ENCODE results near the gene ZDHHC11. TPM values are rescaled to one million over a fixed set of nuclear protein-coding genes. Genes with fewer than 3 reads are reported as not detected.
A peak's percentile ranks its signal among the peaks of the same experiment; 100 is the strongest.
"Not testable (repeated sequence)": the region's sequence is repeated elsewhere in the genome, so short reads cannot be mapped to it uniquely, and the experiment has no call there.

Gene ZDHHC11
- total and polyA plus RNA-seq, 5 experiments from 2014 or later = 9.8 to 16.4 TPM; not detected in 3

- ATAC-seq = no peak
- POLR2A ChIA-PET = no interaction called here
- peaks cover 1 to 19% (median 5%) of the 10 kb centered on the region in 5 donors for H3K27me3 Mint-ChIP-seq
- no peaks in the 10 kb centered on the region for H3K36me3 Mint-ChIP-seq
- no peaks in the 10 kb centered on the region for H3K9me3 Mint-ChIP-seq
- H3K4me1 Mint-ChIP-seq = peaks cover 9 to 18% (median 10%) of the 10 kb centered on the region in 4 donors
- no peak for DNase-seq
- peak overlapping the region in 1 of 10 donors; percentile 15 for H3K27ac Mint-ChIP-seq
- no peak overlapping the region for H3K4me3 Mint-ChIP-seq
Observed at GRCh38 chr5:761854-762710, 88.7 kb downstream of the ZDHHC11 start.

DNA sequence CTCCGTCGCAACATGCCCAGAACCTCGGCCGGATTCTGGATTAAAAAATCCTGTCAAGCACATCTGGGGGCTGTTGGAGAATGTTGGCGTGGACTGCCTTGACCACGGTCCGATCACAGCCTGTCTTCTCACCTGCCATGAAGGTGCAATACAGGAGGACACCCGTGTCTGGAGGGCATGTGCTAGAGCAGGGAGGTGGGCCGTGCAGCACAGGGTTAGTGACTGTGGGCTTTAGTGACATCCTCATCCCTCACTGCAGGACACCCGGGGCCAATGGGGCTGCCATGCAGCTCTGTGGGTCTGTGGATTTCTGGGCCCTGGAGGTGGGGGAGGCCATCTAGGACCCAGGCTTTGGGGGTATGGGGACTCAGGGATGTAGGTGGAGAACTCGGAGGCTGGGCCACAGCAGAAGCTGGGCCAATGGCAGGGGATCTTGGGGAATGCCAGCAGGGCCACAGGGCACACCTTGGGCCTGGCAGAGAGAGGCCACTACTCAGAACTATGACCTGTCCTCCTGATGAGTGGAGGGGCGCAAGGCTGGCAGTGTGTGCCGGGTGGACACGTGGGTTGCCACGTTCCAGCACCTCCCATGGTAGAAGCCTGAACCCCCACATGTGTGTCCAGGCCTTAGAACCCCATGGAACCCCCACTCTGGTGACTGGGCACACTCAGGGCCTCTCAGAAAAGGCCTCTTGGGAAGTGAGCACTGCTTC lies 89.6 kb downstream of the ZDHHC11 start:
- peak overlapping the region in 1 of 10 donors; percentile 31 for H3K27ac Mint-ChIP-seq
- H3K9me3 Mint-ChIP-seq = no peaks in the 10 kb centered on the region
- ATAC-seq = no peak
- peaks cover 1 to 19% (median 5%) of the 10 kb centered on the region in 5 donors for H3K27me3 Mint-ChIP-seq
- POLR2A ChIA-PET = no interaction called here
- no peak overlapping the region for H3K4me3 Mint-ChIP-seq
- DNase-seq = no peak
- no peaks in the 10 kb centered on the region for H3K36me3 Mint-ChIP-seq
- H3K4me1 Mint-ChIP-seq = peaks cover 9 to 18% (median 10%) of the 10 kb centered on the region in 4 donors

DNA sequence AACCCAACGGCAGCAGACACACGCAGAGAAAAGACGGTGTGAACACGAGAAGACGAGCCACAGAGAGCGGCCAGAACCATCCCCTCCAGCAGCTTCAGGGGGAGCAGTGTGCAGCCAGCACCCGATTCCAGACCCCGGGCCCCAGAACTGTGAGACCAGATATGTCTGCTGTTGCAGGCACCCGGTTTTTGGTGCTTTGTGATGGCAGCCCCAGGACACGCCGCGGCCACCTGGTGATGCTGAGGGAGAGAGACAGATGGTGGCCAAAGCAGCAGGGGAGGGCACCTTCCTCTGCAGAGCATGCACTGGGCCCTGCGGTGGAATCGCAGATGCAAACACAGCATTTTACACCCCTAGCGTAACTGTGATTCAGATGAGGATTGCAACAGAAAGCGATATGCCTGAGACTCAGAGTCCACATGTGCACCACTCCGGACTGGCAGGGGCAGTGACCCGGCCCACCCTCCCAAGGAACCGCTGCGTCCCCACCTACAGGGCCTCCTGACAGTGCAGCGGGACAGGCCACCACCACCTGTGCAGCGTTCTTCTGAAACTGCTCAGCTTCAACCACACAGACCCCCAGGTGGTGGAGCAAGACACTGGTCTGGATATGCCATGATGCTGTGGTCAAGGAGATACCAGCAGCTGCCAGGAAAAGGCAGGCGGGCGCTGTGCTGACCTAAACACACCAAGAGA lies 90.3 kb downstream of the ZDHHC11 start:
- no peak for DNase-seq
- Mint-ChIP-seq H3K27me3 (peaks cover 0 to 19% (median 5%) of the 10 kb centered on the region in 5 donors), H3K9me3 (no peaks in the 10 kb centered on the region), H3K4me1 (peaks cover 8 to 18% (median 9%) of the 10 kb centered on the region in 4 donors), H3K36me3 (no peaks in the 10 kb centered on the region), H3K27ac (no peak overlapping the region), H3K4me3 (no peak overlapping the region)
- no peak for ATAC-seq
- POLR2A ChIA-PET = no interaction called here

- Mint-ChIP-seq H3K27ac (no peak overlapping the region), H3K36me3 (no peaks in the 10 kb centered on the region), H3K27me3 (peaks cover 0 to 19% (median 5%) of the 10 kb centered on the region in 5 donors), H3K4me3 (no peak overlapping the region), H3K4me1 (peaks cover 8 to 18% (median 9%) of the 10 kb centered on the region in 4 donors), H3K9me3 (no peaks in the 10 kb centered on the region)
- POLR2A ChIA-PET = no interaction called here
- ATAC-seq = no peak
- no peak for DNase-seq
Observed at GRCh38 chr5:759781-760362, 90.9 kb downstream of the ZDHHC11 start.

GRCh38 chr5:759111-759751 lies 91.6 kb downstream of the ZDHHC11 start:
- POLR2A ChIA-PET = no interaction called here
- H3K27me3 Mint-ChIP-seq = peaks cover 0 to 19% (median 5%) of the 10 kb centered on the region in 5 donors
- ATAC-seq (peak; percentile 72 to 87), DNase-seq (peak in 6 of 10 donors; percentile 14 to 60 (median 42))
- H3K27ac Mint-ChIP-seq = peak overlapping the region in 7 of 10 donors; percentile 27 to 85 (median 68)
- H3K4me1 Mint-ChIP-seq = peaks cover 9 to 18% (median 10%) of the 10 kb centered on the region in 4 donors
- H3K9me3 Mint-ChIP-seq = no peaks in the 10 kb centered on the region
- no peaks in the 10 kb centered on the region for H3K36me3 Mint-ChIP-seq
- peak overlapping the region in 8 of 10 donors; percentile 40 to 70 (median 52) for H3K4me3 Mint-ChIP-seq

- Mint-ChIP-seq H3K4me1 (peaks cover 9 to 18% (median 10%) of the 10 kb centered on the region in 4 donors), H3K36me3 (no peaks in the 10 kb centered on the region), H3K27me3 (peaks cover 0 to 19% (median 5%) of the 10 kb centered on the region in 5 donors), H3K27ac (peak overlapping the region in 6 of 10 donors; percentile 40 to 85 (median 70)), H3K4me3 (peak overlapping the region in 8 of 10 donors; percentile 40 to 70 (median 52)), H3K9me3 (no peaks in the 10 kb centered on the region)
- POLR2A ChIA-PET = no interaction called here
- DNase-seq (no peak), ATAC-seq (no peak)
Observed at GRCh38 chr5:758698-759053, 92.1 kb downstream of the ZDHHC11 start.

- Mint-ChIP-seq H3K27ac (peak overlapping the region in 2 of 10 donors; percentile 45 to 83), H3K9me3 (no peaks in the 10 kb centered on the region), H3K4me1 (peaks cover 9 to 18% (median 10%) of the 10 kb centered on the region in 4 donors), H3K36me3 (no peaks in the 10 kb centered on the region), H3K4me3 (no peak overlapping the region), H3K27me3 (peaks cover 0 to 19% (median 5%) of the 10 kb centered on the region in 5 donors)
- peak in 2 of 10 donors; percentile 22 to 55 for DNase-seq
- ATAC-seq = peak; percentile 34 to 41
- POLR2A ChIA-PET = no interaction called here
Observed at GRCh38 chr5:757931-758697, 92.7 kb downstream of the ZDHHC11 start.

DNA sequence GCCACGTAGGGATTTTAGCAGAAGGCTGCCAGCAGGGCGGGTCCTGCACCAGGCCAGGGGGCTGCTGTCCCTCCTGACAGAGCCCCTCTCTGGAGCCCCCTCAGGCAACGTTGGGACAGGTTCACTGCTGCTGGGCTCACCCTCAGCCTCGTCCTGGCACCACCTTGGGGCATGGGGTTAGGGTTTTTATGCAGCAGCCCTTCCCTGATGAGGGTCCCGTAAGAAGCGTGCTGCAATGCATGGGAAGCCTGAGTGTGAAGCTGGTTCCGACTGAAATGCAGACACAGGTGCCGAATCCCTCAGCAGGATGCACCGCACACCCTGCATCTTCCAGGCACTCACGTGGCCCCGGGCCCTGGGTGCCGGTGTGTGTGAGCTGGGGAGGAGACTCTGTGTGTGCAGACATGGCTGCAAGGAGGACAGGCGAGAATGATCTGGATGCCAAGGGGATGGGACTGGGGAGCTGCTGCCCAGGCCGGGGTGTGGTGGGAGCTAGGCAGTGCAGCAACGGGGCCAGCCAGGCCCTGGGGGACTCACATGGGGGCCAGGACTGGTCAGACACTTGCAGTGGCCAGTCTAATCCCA lies 93.3 kb downstream of the ZDHHC11 start:
- Mint-ChIP-seq H3K9me3 (no peaks in the 10 kb centered on the region), H3K36me3 (no peaks in the 10 kb centered on the region), H3K4me3 (peak overlapping the region in 1 of 10 donors; percentile 4), H3K27ac (peak overlapping the region in 1 of 10 donors; percentile 79), H3K4me1 (peaks cover 9 to 18% (median 10%) of the 10 kb centered on the region in 4 donors), H3K27me3 (peaks cover 0 to 19% (median 5%) of the 10 kb centered on the region in 5 donors)
- POLR2A ChIA-PET = no interaction called here
- ATAC-seq (no peak), DNase-seq (peak in 2 of 10 donors; percentile 17 to 27)

- Mint-ChIP-seq H3K27me3 (peaks cover 0 to 19% (median 5%) of the 10 kb centered on the region in 5 donors), H3K27ac (no peak overlapping the region), H3K36me3 (no peaks in the 10 kb centered on the region), H3K9me3 (no peaks in the 10 kb centered on the region), H3K4me1 (peaks cover 9 to 18% (median 10%) of the 10 kb centered on the region in 4 donors), H3K4me3 (no peak overlapping the region)
- ATAC-seq (no peak), DNase-seq (peak in 1 of 10 donors; percentile 12)
- POLR2A ChIA-PET = no interaction called here
Observed at GRCh38 chr5:756865-757345, 93.9 kb downstream of the ZDHHC11 start.

GRCh38 chr5:756171-756570 lies 94.6 kb downstream of the ZDHHC11 start:
- Mint-ChIP-seq H3K4me3 (no peak overlapping the region), H3K36me3 (no peaks in the 10 kb centered on the region), H3K4me1 (peaks cover 9 to 18% (median 10%) of the 10 kb centered on the region in 4 donors), H3K9me3 (no peaks in the 10 kb centered on the region), H3K27me3 (peaks cover 0 to 19% (median 5%) of the 10 kb centered on the region in 5 donors), H3K27ac (peak overlapping the region in 1 of 10 donors; percentile 10)
- ATAC-seq (no peak), DNase-seq (peak in 1 of 10 donors; percentile 16)
- POLR2A ChIA-PET = no interaction called here

- H3K4me3 Mint-ChIP-seq, H3K27me3 Mint-ChIP-seq, H3K9me3 Mint-ChIP-seq, H3K27ac Mint-ChIP-seq, H3K36me3 Mint-ChIP-seq, POLR2A ChIA-PET, ATAC-seq: not testable (repeated sequence)
- H3K4me1 Mint-ChIP-seq = peaks cover 5 to 15% (median 7%) of the 10 kb centered on the region in 4 donors
- peak in 1 of 10 donors; percentile 16 for DNase-seq
Observed at GRCh38 chr5:754143-754632, 96.6 kb downstream of the ZDHHC11 start.
